Astrocyte (in vitro differentiated cells and primary cell): ENCODE data around the gene SHC3. TPM values are rescaled to one million over a fixed set of nuclear protein-coding genes. Genes with fewer than 3 reads are reported as not detected.
A peak's percentile ranks its signal among the peaks of the same experiment; 100 is the strongest.

Experiments
- DNase-seq: peaks from one replicate; pipeline ENCODE4 v3.0.0-alpha.2; 2010; ENCODE audit warnings: low read depth
- FAIRE-seq: peaks from 2 replicates; lab custom pipeline; 2011; peaks lifted over from hg19 to GRCh38; lab: Jason Lieb, UNC
- H2AFZ ChIP-seq: 2 replicates; pipeline ENCODE4 v1.6.0; 2012; ENCODE audit warnings: low read depth, low read length, inconsistent platforms
- H3K27ac ChIP-seq: 2 replicates; pipeline ENCODE4 v1.5.1; 2011; ENCODE audit warnings: low read depth, low read length, inconsistent platforms
- H3K27me3 ChIP-seq: 2 replicates; pipeline ENCODE4 v1.6.0; 2011; ENCODE audit warnings: low read length, inconsistent platforms; ENCODE audit not compliant: insufficient read depth
- H3K36me3 ChIP-seq: 2 replicates; pipeline ENCODE4 v1.5.1; 2011; ENCODE audit warnings: low read length, inconsistent platforms; ENCODE audit not compliant: insufficient read depth
- H3K4me1 ChIP-seq: 2 replicates; pipeline ENCODE4 v1.5.1; 2011; ENCODE audit warnings: low read length, inconsistent platforms; ENCODE audit not compliant: insufficient read depth
- H3K4me2 ChIP-seq: 2 replicates; pipeline ENCODE4 v1.6.0; 2012; ENCODE audit warnings: low read length, inconsistent platforms
- H3K4me3 ChIP-seq: 2 replicates; pipeline ENCODE4 v1.5.1; 2011; ENCODE audit warnings: low read depth, mild to moderate bottlenecking, low read length, inconsistent platforms; ENCODE audit not compliant: insufficient read depth
- H3K79me2 ChIP-seq: 2 replicates; pipeline ENCODE4 v1.6.0; 2012; ENCODE audit warnings: mild to moderate bottlenecking, low read length, inconsistent platforms; ENCODE audit not compliant: insufficient read depth
- H3K9ac ChIP-seq: 2 replicates; pipeline ENCODE4 v1.6.0; 2012; ENCODE audit warnings: mild to moderate bottlenecking, low read length, inconsistent platforms
- H3K9me3 ChIP-seq: 2 replicates; pipeline ENCODE4 v1.5.1; 2012; ENCODE audit warnings: low read depth, mild to moderate bottlenecking, low read length, inconsistent platforms; ENCODE audit not compliant: insufficient read depth
- H4K20me1 ChIP-seq: 2 replicates; pipeline ENCODE4 v1.6.0; 2012; ENCODE audit warnings: low read length, inconsistent platforms; ENCODE audit not compliant: insufficient read depth
- H3K27ac Mint-ChIP-seq: one replicate; pipeline ENCODE4 v1.8.0; 2021; ENCODE audit warnings: mild to moderate bottlenecking, mixed read lengths; ENCODE audit not compliant: unreplicated experiment
- H3K27me3 Mint-ChIP-seq: one replicate; pipeline ENCODE4 v1.8.0; 2021; ENCODE audit warnings: low read depth, mixed read lengths; ENCODE audit not compliant: unreplicated experiment
- H3K36me3 Mint-ChIP-seq: one replicate; pipeline ENCODE4 v1.8.0; 2021; ENCODE audit warnings: low read depth, mixed read lengths; ENCODE audit not compliant: unreplicated experiment
- H3K4me1 Mint-ChIP-seq: one replicate; pipeline ENCODE4 v1.8.0; 2021; ENCODE audit warnings: low read depth, mixed read lengths; ENCODE audit not compliant: unreplicated experiment
- H3K4me3 Mint-ChIP-seq: one replicate; pipeline ENCODE4 v1.8.0; 2021; ENCODE audit warnings: mild to moderate bottlenecking, moderate library complexity, mixed read lengths; ENCODE audit not compliant: unreplicated experiment
- H3K9me3 Mint-ChIP-seq: one replicate; pipeline ENCODE4 v1.8.0; 2021; ENCODE audit warnings: mild to moderate bottlenecking, mixed read lengths; ENCODE audit not compliant: unreplicated experiment
- EZH2 ChIP-seq: IDR thresholded peaks from 2 replicates; pipeline ENCODE4 v1.6.1; 2012; ENCODE audit warnings: mild to moderate bottlenecking, low read length, inconsistent platforms; ENCODE audit not compliant: insufficient read depth
- total RNA-seq: library from RNA; stranded (reverse); gene quantifications from 2 replicates; pipeline ENCODE4 v1.2.1, GENCODE V29; 2021
- TF ChIP-seq, protein P1 (sequence below): IDR thresholded peaks from 2 replicates; pipeline ENCODE4 v1.5.1; 2011; ENCODE audit warnings: low read depth, mild to moderate bottlenecking, inconsistent platforms, low read length, moderate library complexity; ENCODE audit not compliant: insufficient read depth

Gene SHC3
- total RNA-seq, 1 donor from 2014 or later = 4.6 TPM

GRCh38 chr9:89002987-89003386 lies 175.6 kb downstream of the SHC3 start:
- Histone ChIP-seq H3K9me3 (no peaks in the 10 kb centered on the region), H3K4me3 (no peak overlapping the region), H3K79me2 (peaks cover 4% of the 10 kb centered on the region), H3K36me3 (peaks cover 22% of the 10 kb centered on the region), H3K9ac (no peak overlapping the region), H2AFZ (no peak overlapping the region), H4K20me1 (peaks cover 29% of the 10 kb centered on the region), H3K27ac (no peak overlapping the region), H3K4me1 (peaks cover 17% of the 10 kb centered on the region), H3K27me3 (no peaks in the 10 kb centered on the region), H3K4me2 (no peak overlapping the region)
- Mint-ChIP-seq H3K4me1 (peaks cover 21% of the 10 kb centered on the region), H3K36me3 (peaks cover 9% of the 10 kb centered on the region), H3K9me3 (peaks cover 2% of the 10 kb centered on the region), H3K4me3 (no peak overlapping the region), H3K27me3 (no peaks in the 10 kb centered on the region), H3K27ac (peak overlapping the region; percentile 69)
- DNase-seq = no peak
- FAIRE-seq = no peak
- TF ChIP-seq, protein P1, sequence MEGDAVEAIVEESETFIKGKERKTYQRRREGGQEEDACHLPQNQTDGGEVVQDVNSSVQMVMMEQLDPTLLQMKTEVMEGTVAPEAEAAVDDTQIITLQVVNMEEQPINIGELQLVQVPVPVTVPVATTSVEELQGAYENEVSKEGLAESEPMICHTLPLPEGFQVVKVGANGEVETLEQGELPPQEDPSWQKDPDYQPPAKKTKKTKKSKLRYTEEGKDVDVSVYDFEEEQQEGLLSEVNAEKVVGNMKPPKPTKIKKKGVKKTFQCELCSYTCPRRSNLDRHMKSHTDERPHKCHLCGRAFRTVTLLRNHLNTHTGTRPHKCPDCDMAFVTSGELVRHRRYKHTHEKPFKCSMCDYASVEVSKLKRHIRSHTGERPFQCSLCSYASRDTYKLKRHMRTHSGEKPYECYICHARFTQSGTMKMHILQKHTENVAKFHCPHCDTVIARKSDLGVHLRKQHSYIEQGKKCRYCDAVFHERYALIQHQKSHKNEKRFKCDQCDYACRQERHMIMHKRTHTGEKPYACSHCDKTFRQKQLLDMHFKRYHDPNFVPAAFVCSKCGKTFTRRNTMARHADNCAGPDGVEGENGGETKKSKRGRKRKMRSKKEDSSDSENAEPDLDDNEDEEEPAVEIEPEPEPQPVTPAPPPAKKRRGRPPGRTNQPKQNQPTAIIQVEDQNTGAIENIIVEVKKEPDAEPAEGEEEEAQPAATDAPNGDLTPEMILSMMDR = no peak
- TF ChIP-seq EZH2 = no peak

- H3K27me3 ChIP-seq = no peaks in the 10 kb centered on the region
- peaks cover 26% of the 10 kb centered on the region for H3K36me3 ChIP-seq
- Mint-ChIP-seq H3K36me3 (peaks cover 11% of the 10 kb centered on the region), H3K27me3 (no peaks in the 10 kb centered on the region), H3K9me3 (peaks cover 2% of the 10 kb centered on the region), H3K4me3 (no peak overlapping the region), H3K4me1 (peaks cover 21% of the 10 kb centered on the region), H3K27ac (no peak overlapping the region)
- peaks cover 13% of the 10 kb centered on the region for H3K79me2 ChIP-seq
- H3K27ac ChIP-seq = no peak overlapping the region
- no peak for TF ChIP-seq EZH2
- TF ChIP-seq, protein P1 = no peak
- H3K4me1 ChIP-seq = peaks cover 17% of the 10 kb centered on the region
- DNase-seq (no peak), FAIRE-seq (no peak)
- H3K4me3 ChIP-seq = no peak overlapping the region
- H3K4me2 ChIP-seq = no peak overlapping the region
- no peak overlapping the region for H3K9ac ChIP-seq
- H2AFZ ChIP-seq = no peak overlapping the region
- H4K20me1 ChIP-seq = peaks cover 39% of the 10 kb centered on the region
- H3K9me3 ChIP-seq = no peaks in the 10 kb centered on the region
Measured at GRCh38 chr9:89001917-89002540, 176.6 kb downstream of the SHC3 start.
